Neural progenitor cell (in vitro differentiated cells): Measurements from ENCODE around the gene NODAL. TPM values are rescaled to one million over a fixed set of nuclear protein-coding genes. Genes with fewer than 3 reads are reported as not detected.
"Not testable (repeated sequence)": the region's sequence is repeated elsewhere in the genome, so short reads cannot be mapped to it uniquely, and the experiment has no call there.

Experiments
- DNase-seq: peaks from one replicate; pipeline ENCODE4 v3.0.0-alpha.2; 2016; ENCODE audit warnings: low spot score
- H2AFZ ChIP-seq: fragments of 200-600 bp; sonication (generic); replicated peaks from 2 replicates; pipeline ENCODE4 v1.6.1; 2016; ENCODE audit warnings: antibody characterized with exemption
- H3F3A ChIP-seq: fragments of 200-600 bp; sonication (generic); 2 replicates; pipeline ENCODE4 v1.6.1; 2016; ENCODE audit warnings: antibody characterized with exemption, low read depth
- H3K27ac ChIP-seq: fragments of 200-600 bp; sonication (generic); 2 replicates; pipeline ENCODE4 v1.5.1; 2016; ENCODE audit warnings: mild to moderate bottlenecking
- H3K27me3 ChIP-seq: fragments of 200-600 bp; sonication (generic); 2 replicates; pipeline ENCODE4 v1.6.1; 2016; ENCODE audit warnings: mild to moderate bottlenecking, moderate library complexity
- H3K36me3 ChIP-seq: fragments of 200-600 bp; sonication (generic); 2 replicates; pipeline ENCODE4 v1.5.1; 2016
- H3K4me1 ChIP-seq: fragments of 200-600 bp; sonication (generic); 2 replicates; pipeline ENCODE4 v1.6.1; 2016; ENCODE audit warnings: mixed run types
- H3K4me2 ChIP-seq: fragments of 200-600 bp; sonication (generic); 2 replicates; pipeline ENCODE4 v1.6.1; 2016
- H3K4me3 ChIP-seq: fragments of 200-600 bp; sonication (generic); 2 replicates; pipeline ENCODE4 v1.5.1; 2016
- H3K79me2 ChIP-seq: fragments of 200-600 bp; sonication (generic); 2 replicates; pipeline ENCODE4 v1.6.1; 2016; ENCODE audit warnings: low read depth
- H3K9ac ChIP-seq: fragments of 200-600 bp; sonication (generic); 2 replicates; pipeline ENCODE4 v1.6.1; 2016
- H3K9me3 ChIP-seq: fragments of 200-600 bp; sonication (generic); 2 replicates; pipeline ENCODE4 v1.5.1; 2016; ENCODE audit warnings: low read depth
- H4K20me1 ChIP-seq: fragments of 200-600 bp; sonication (generic); 2 replicates; pipeline ENCODE4 v1.6.1; 2016; ENCODE audit warnings: low read depth
- H3K27ac Mint-ChIP-seq: 3 replicates; pipeline ENCODE4 v1.8.0; 2021; ENCODE audit warnings: mixed read lengths
- H3K27me3 Mint-ChIP-seq: 2 replicates; pipeline ENCODE4 v1.8.0; 2022; ENCODE audit warnings: low read depth, mild to moderate bottlenecking, inconsistent platforms, moderate library complexity, mixed read lengths; ENCODE audit not compliant: insufficient read depth
- H3K36me3 Mint-ChIP-seq: 3 replicates; pipeline ENCODE4 v1.8.0; 2021; ENCODE audit warnings: mixed read lengths
- H3K4me1 Mint-ChIP-seq: 3 replicates; pipeline ENCODE4 v1.8.0; 2021; ENCODE audit warnings: mixed read lengths
- H3K4me3 Mint-ChIP-seq: 3 replicates; pipeline ENCODE4 v1.8.0; 2021; ENCODE audit warnings: mild to moderate bottlenecking, moderate library complexity, mixed read lengths
- H3K9me3 Mint-ChIP-seq: 3 replicates; pipeline ENCODE4 v1.8.0; 2020; ENCODE audit warnings: mixed read lengths
- EZH2 ChIP-seq: fragments of 200-600 bp; sonication (generic); IDR thresholded peaks from 2 replicates; pipeline ENCODE4 v1.6.1; 2017; ENCODE audit warnings: antibody characterized with exemption, mild to moderate bottlenecking, moderate library complexity
- EZH2phosphoT487 ChIP-seq: fragments of 200-600 bp; sonication (generic); IDR thresholded peaks from 2 replicates; pipeline ENCODE4 v1.6.1; 2017; ENCODE audit warnings: antibody characterized with exemption
- total RNA-seq: library from RNA; depleted of rRNA; stranded (reverse); fragments of >200 nt; gene quantifications from 2 replicates; pipeline ENCODE4 v1.2.3, GENCODE V29; 2015; ENCODE audit warnings: low replicate concordance
- TF ChIP-seq, protein P1 (sequence below): fragments of 200-600 bp; sonication (generic); IDR thresholded peaks from 2 replicates; pipeline ENCODE4 v1.5.1; 2017; ENCODE audit warnings: antibody characterized with exemption, mild to moderate bottlenecking

The NODAL gene
- total RNA-seq, result not detected in 2 replicates

- no peaks in the 10 kb centered on the region for H3K9me3 Mint-ChIP-seq
- no peak within 1 kb of the TSS for H3K27ac ChIP-seq
- peaks cover 88% of the 10 kb centered on the region for H3K27me3 ChIP-seq
- no peaks in the 10 kb centered on the region for H3K79me2 ChIP-seq
- no peak within 1 kb of the TSS for H2AFZ ChIP-seq
- DNase-seq, result peak; percentile 44
- no peak within 1 kb of the TSS for H3K9ac ChIP-seq
- H3K36me3 ChIP-seq, result no peaks in the 10 kb centered on the region
- peaks cover 43% of the 10 kb centered on the region for H3K27me3 Mint-ChIP-seq
- H3K4me3 ChIP-seq, result peak within 1 kb of the TSS; percentile 37
- no peaks in the 10 kb centered on the region for H3K9me3 ChIP-seq
- H3K4me2 ChIP-seq, result peak within 1 kb of the TSS; percentile 68
- peaks cover 38% of the 10 kb centered on the region for H4K20me1 ChIP-seq
- no peak within 1 kb of the TSS for H3K27ac Mint-ChIP-seq
- peaks cover 3% of the 10 kb centered on the region for H3K36me3 Mint-ChIP-seq
- TF ChIP-seq EZH2 (peak; percentile 85), EZH2phosphoT487 (peak; percentile 92)
- TF ChIP-seq, protein P1, sequence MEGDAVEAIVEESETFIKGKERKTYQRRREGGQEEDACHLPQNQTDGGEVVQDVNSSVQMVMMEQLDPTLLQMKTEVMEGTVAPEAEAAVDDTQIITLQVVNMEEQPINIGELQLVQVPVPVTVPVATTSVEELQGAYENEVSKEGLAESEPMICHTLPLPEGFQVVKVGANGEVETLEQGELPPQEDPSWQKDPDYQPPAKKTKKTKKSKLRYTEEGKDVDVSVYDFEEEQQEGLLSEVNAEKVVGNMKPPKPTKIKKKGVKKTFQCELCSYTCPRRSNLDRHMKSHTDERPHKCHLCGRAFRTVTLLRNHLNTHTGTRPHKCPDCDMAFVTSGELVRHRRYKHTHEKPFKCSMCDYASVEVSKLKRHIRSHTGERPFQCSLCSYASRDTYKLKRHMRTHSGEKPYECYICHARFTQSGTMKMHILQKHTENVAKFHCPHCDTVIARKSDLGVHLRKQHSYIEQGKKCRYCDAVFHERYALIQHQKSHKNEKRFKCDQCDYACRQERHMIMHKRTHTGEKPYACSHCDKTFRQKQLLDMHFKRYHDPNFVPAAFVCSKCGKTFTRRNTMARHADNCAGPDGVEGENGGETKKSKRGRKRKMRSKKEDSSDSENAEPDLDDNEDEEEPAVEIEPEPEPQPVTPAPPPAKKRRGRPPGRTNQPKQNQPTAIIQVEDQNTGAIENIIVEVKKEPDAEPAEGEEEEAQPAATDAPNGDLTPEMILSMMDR, result no peak
- H3F3A ChIP-seq, result peaks cover 16% of the 10 kb centered on the region
- peak within 1 kb of the TSS; percentile 70 for H3K4me3 Mint-ChIP-seq
- peaks cover 12% of the 10 kb centered on the region for H3K4me1 ChIP-seq
- H3K4me1 Mint-ChIP-seq, result peaks cover 13% of the 10 kb centered on the region
Measured at GRCh38 chr10:70441161-70441894, at the start of gene NODAL. Gene NODAL (minus strand): TSS chr10:70441681. CDS start chr10:70441667, 14 bp downstream.

GRCh38 chr10:70490142-70490541, 48.7 kb upstream of the NODAL start:
- H3K79me2 ChIP-seq, result peaks cover 5% of the 10 kb centered on the region
- no peak overlapping the region for H3K4me2 ChIP-seq
- H2AFZ ChIP-seq, result no peak overlapping the region
- Mint-ChIP-seq H3K36me3 (peaks cover 2% of the 10 kb centered on the region), H3K4me1 (peaks cover 23% of the 10 kb centered on the region), H3K9me3 (no peaks in the 10 kb centered on the region), H3K4me3 (no peak overlapping the region), H3K27me3 (peaks cover 4% of the 10 kb centered on the region), H3K27ac (no peak overlapping the region)
- no peak for DNase-seq
- H3K27me3 ChIP-seq, result no peaks in the 10 kb centered on the region
- peaks cover 16% of the 10 kb centered on the region for H3K4me1 ChIP-seq
- H3F3A ChIP-seq, result peaks cover 7% of the 10 kb centered on the region
- no peak for TF ChIP-seq EZH2phosphoT487
- TF ChIP-seq, protein P1, result no peak
- TF ChIP-seq EZH2, result no peak
- H3K9ac ChIP-seq, result no peak overlapping the region
- no peaks in the 10 kb centered on the region for H3K9me3 ChIP-seq
- H3K36me3 ChIP-seq, result no peaks in the 10 kb centered on the region
- no peaks in the 10 kb centered on the region for H4K20me1 ChIP-seq
- no peak overlapping the region for H3K4me3 ChIP-seq
- H3K27ac ChIP-seq, result no peak overlapping the region

DNA sequence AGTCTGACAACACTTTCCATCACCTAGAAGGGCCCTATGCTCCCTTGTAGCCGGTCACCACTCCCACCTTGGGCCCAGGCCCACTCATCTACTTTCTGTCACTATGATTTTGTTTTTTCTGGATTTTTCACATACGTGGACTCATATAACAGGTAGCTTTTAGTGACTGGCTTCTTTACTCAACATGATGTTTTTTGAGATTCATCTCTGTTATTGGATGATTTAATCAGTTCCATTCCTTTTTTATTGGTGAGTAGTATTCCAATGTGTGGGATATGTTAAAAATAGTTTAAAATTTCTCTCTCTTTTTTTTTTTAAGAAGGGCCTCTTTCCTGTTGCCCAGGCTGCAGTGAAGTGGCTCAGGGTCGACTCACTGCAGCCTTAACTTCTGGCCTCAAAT, 46.3 kb upstream of the NODAL start:
- Histone ChIP-seq H3K4me1 (peaks cover 4% of the 10 kb centered on the region), H3K27me3 (no peaks in the 10 kb centered on the region), H4K20me1 (no peaks in the 10 kb centered on the region), H3K9ac (no peak overlapping the region), H3K9me3 (no peaks in the 10 kb centered on the region), H3F3A (no peaks in the 10 kb centered on the region), H3K4me2 (no peak overlapping the region), H3K36me3 (no peaks in the 10 kb centered on the region), H3K79me2 (no peaks in the 10 kb centered on the region), H2AFZ (no peak overlapping the region), H3K4me3 (no peak overlapping the region), H3K27ac (no peak overlapping the region)
- H3K27me3 Mint-ChIP-seq, result peaks cover 4% of the 10 kb centered on the region
- peaks cover 3% of the 10 kb centered on the region for H3K36me3 Mint-ChIP-seq
- TF ChIP-seq, protein P1, result no peak
- TF ChIP-seq EZH2phosphoT487 (no peak), EZH2 (no peak)
- no peak for DNase-seq
- H3K4me1 Mint-ChIP-seq, result peaks cover 12% of the 10 kb centered on the region
- H3K4me3 Mint-ChIP-seq, result no peak overlapping the region
- H3K9me3 Mint-ChIP-seq, result no peaks in the 10 kb centered on the region
- H3K27ac Mint-ChIP-seq, result no peak overlapping the region

- not testable (repeated sequence) for H3K27ac Mint-ChIP-seq, H2AFZ ChIP-seq, H3K4me2 ChIP-seq, H3K4me3 Mint-ChIP-seq, H3K9me3 Mint-ChIP-seq, H3K36me3 Mint-ChIP-seq, H4K20me1 ChIP-seq, DNase-seq, H3K4me3 ChIP-seq, H3F3A ChIP-seq, H3K27ac ChIP-seq, H3K27me3 ChIP-seq, H3K9me3 ChIP-seq, H3K27me3 Mint-ChIP-seq, H3K36me3 ChIP-seq
- Histone ChIP-seq H3K4me1 (peaks cover 14% of the 10 kb centered on the region), H3K79me2 (peaks cover 14% of the 10 kb centered on the region), H3K9ac (peak overlapping the region; percentile 27)
- H3K4me1 Mint-ChIP-seq, result peaks cover 24% of the 10 kb centered on the region
Measured at GRCh38 chr10:70483872-70484271, 42.4 kb upstream of the NODAL start.
